IMR-90 (cell line): ENCODE results near the gene RBM28. TPM values are rescaled to one million over a fixed set of nuclear protein-coding genes. Genes with fewer than 3 reads are reported as not detected.

Source experiments
- ATAC-seq: fragments of 200-7000 bp; cut with Tn5 transposase; 2 replicates; pipeline ENCODE4 v1.9.1; 2020; ENCODE audit warnings: low read depth, mild to moderate bottlenecking, moderate library complexity
- BruUV-seq: library from RNA; stranded (reverse); fragments of 400-500 nt; replicated peaks from 2 replicates; lab custom pipeline; 2021; lab: Mats Ljungman, UMichigan
- CTCF ChIA-PET: fragments of 300-600 bp; formaldehyde crosslinking; extraction: SDS; loops from one replicate; lab custom pipeline; 2021; ENCODE audit warnings: antibody characterized with exemption; lab: Yijun Ruan, JAX
- POLR2A ChIA-PET: fragments of 300-600 bp; sonication (Branson Sonifier 250); formaldehyde crosslinking; loops from one replicate; lab custom pipeline; 2022; ENCODE audit warnings: antibody characterized with exemption; ENCODE audit not compliant: unreplicated experiment; lab: Charles Lee
- DNase-seq: peaks from one replicate; pipeline ENCODE4 v3.0.0; 2013
- H2AFZ ChIP-seq: replicated peaks from 2 replicates; pipeline ENCODE3; 2013; ENCODE audit warnings: low read length, mild to moderate bottlenecking; ENCODE audit not compliant: poor library complexity
- H2AK5ac ChIP-seq: 2 replicates; pipeline ENCODE4 v1.6.1; 2013; ENCODE audit warnings: low read depth, low read length, inconsistent platforms
- H2AK9ac ChIP-seq: replicated peaks from 2 replicates; pipeline ENCODE3; 2013; ENCODE audit warnings: mild to moderate bottlenecking, low read depth, low read length, moderate library complexity; ENCODE audit not compliant: poor library complexity
- H2BK120ac ChIP-seq: 2 replicates; pipeline ENCODE4 v1.6.1; 2013; ENCODE audit warnings: low read depth, low read length, inconsistent platforms
- H2BK15ac ChIP-seq: 3 replicates; pipeline ENCODE4 v1.6.1; 2013; ENCODE audit warnings: low read depth, low read length, inconsistent platforms
- H2BK20ac ChIP-seq: 2 replicates; pipeline ENCODE4 v1.6.1; 2013; ENCODE audit warnings: low read depth, mild to moderate bottlenecking, inconsistent platforms, low read length, moderate library complexity
- H2BK5ac ChIP-seq: 2 replicates; pipeline ENCODE4 v1.6.1; 2013; ENCODE audit warnings: mild to moderate bottlenecking, low read depth, low read length, inconsistent platforms; ENCODE audit not compliant: poor library complexity, severe bottlenecking
- H3K14ac ChIP-seq: replicated peaks from 2 replicates; pipeline ENCODE4 v1.6.1; 2013; ENCODE audit warnings: low read depth, low read length, inconsistent platforms
- H3K18ac ChIP-seq: 2 replicates; pipeline ENCODE4 v1.6.1; 2013; ENCODE audit warnings: low read depth, low read length, control low read depth
- H3K23ac ChIP-seq: 2 replicates; pipeline ENCODE4 v1.6.1; 2013; ENCODE audit warnings: low read depth, low read length, inconsistent platforms
- H3K27ac ChIP-seq: 2 replicates; pipeline ENCODE4 v1.5.1; 2013; ENCODE audit warnings: mild to moderate bottlenecking, control low read depth, low read length; ENCODE audit not compliant: insufficient read depth
- H3K27me3 ChIP-seq: 2 replicates; pipeline ENCODE4 v1.6.1; 2013; ENCODE audit warnings: low read length; ENCODE audit not compliant: control insufficient read depth, insufficient read depth
- H3K36me3 ChIP-seq: 2 replicates; pipeline ENCODE4 v1.6.1; 2013; ENCODE audit warnings: low read length, mixed read lengths; ENCODE audit not compliant: control insufficient read depth, insufficient read depth
- H3K4ac ChIP-seq: 2 replicates; pipeline ENCODE4 v1.6.1; 2013; ENCODE audit warnings: low read depth, low read length, inconsistent platforms
- H3K4me1 ChIP-seq: 2 replicates; pipeline ENCODE4 v1.6.1; 2013; ENCODE audit warnings: low read length, mixed read lengths; ENCODE audit not compliant: control insufficient read depth, insufficient read depth
- H3K4me2 ChIP-seq: 2 replicates; pipeline ENCODE4 v1.6.1; 2013; ENCODE audit warnings: low read depth, mild to moderate bottlenecking, control low read depth, low read length, moderate library complexity
- H3K4me3 ChIP-seq: 2 replicates; pipeline ENCODE4 v1.5.1; 2013; ENCODE audit warnings: low read depth, mild to moderate bottlenecking, control low read depth, low read length, moderate library complexity; ENCODE audit not compliant: insufficient read depth
- H3K56ac ChIP-seq: 2 replicates; pipeline ENCODE4 v1.6.1; 2013; ENCODE audit warnings: low read length, inconsistent platforms; ENCODE audit not compliant: insufficient read depth; ENCODE audit errors: extremely low read depth
- H3K79me1 ChIP-seq, 2 experiments: 2 replicates each; pipeline ENCODE4 v1.6.1; 2013; ENCODE audit warnings: low read length in 2 of 2, inconsistent platforms in 1 of 2, low read depth in 1 of 2
- H3K9ac ChIP-seq: 2 replicates; pipeline ENCODE4 v1.6.1; 2013; ENCODE audit warnings: low read depth, low read length, control low read depth
- H3K9me1 ChIP-seq: 2 replicates; pipeline ENCODE4 v1.6.1; 2013; ENCODE audit warnings: low read length, inconsistent platforms; ENCODE audit not compliant: insufficient read depth
- H3K9me3 ChIP-seq: 2 replicates; pipeline ENCODE4 v1.6.1; 2013; ENCODE audit warnings: low read length; ENCODE audit not compliant: control insufficient read depth, insufficient read depth
- H4K20me1 ChIP-seq: 2 replicates; pipeline ENCODE4 v1.6.1; 2013; ENCODE audit warnings: low read length, inconsistent platforms; ENCODE audit not compliant: insufficient read depth
- H4K5ac ChIP-seq: 2 replicates; pipeline ENCODE4 v1.6.1; 2013; ENCODE audit warnings: mild to moderate bottlenecking, low read depth, low read length, control low read depth
- H4K8ac ChIP-seq, 2 experiments: 2 replicates each; pipeline ENCODE4 v1.6.1; 2013; ENCODE audit warnings: low read depth in 2 of 2, low read length in 2 of 2, control low read depth in 1 of 2, inconsistent platforms in 1 of 2
- H4K91ac ChIP-seq: 2 replicates; pipeline ENCODE4 v1.6.1; 2013; ENCODE audit warnings: low read depth, low read length, inconsistent platforms; ENCODE audit not compliant: insufficient read depth
- ELK1 ChIP-seq: fragments of 150-350 bp; IDR thresholded peaks from 2 replicates; pipeline ENCODE4 v1.6.1; 2016; ENCODE audit warnings: low read depth, mild to moderate bottlenecking, low read length, moderate library complexity, borderline replicate concordance
- WGBS, 2 experiments: methylation state at CpG; one replicate each; pipeline versions ENCODE4 v1.1.5 to v1.1.7; 2013; ENCODE audit warnings: missing lambda C conversion rate in 2 of 2; ENCODE audit not compliant: insufficient read length in 1 of 2; ENCODE audit errors: extremely low coverage in 2 of 2; 5-methylcytosine and 5-hydroxymethylcytosine counted together
- dilution Hi-C: fragments of 300-500 bp; cut with HindIII; formaldehyde crosslinking; loops from one replicate; pipeline ENCODE4 v1.14.3; 2018; ENCODE audit warnings: low sequenced_read_pairs; ENCODE audit not compliant: unreplicated experiment
- in situ Hi-C: fragments of 300-500 bp; cut with MboI; formaldehyde crosslinking; loops from 3 replicates; pipeline ENCODE4 v1.14.3; 2019; ENCODE audit warnings: low sequenced_read_pairs, inconsistent platforms, mixed read lengths
- intact Hi-C: fragments of 100-400 bp; cut with micrococcal nuclease; formaldehyde crosslinking; loops from 2 replicates; pipeline ENCODE4 v1.10.0; 2022
- polyA plus RNA-seq, 3 experiments: library from polyadenylated mRNA; depleted of rRNA; stranded (reverse); fragments of >200 nt; gene quantifications; 2 replicates each; pipeline ENCODE4 v1.2.3, GENCODE V29; 2012; ENCODE audit warnings: low replicate concordance in 1 of 3
- total RNA-seq: library from RNA; depleted of rRNA; stranded (reverse); fragments of >200 nt; gene quantifications from 2 replicates; pipeline ENCODE4 v1.2.3, GENCODE V29; 2012

Gene RBM28
- total and polyA plus RNA-seq, 2 of the 4 experiments (the other 2 are of a cell fraction) = 12.4 to 20.4 TPM

GRCh38 chr7:128352636-128353035 is 8.9 kb upstream of the RBM28 start:
- ATAC-seq = no peak
- POLR2A ChIA-PET = no interaction called here

More at GRCh38 chr7:128352636-128353035, 8.9 kb upstream of the RBM28 start:
- no peak overlapping the region for H3K56ac ChIP-seq
- H3K79me1 ChIP-seq = no peaks in the 10 kb centered on the region
- H4K5ac ChIP-seq = no peak overlapping the region
- H3K27me3 ChIP-seq = peaks cover 87% of the 10 kb centered on the region
- H3K36me3 ChIP-seq = no peaks in the 10 kb centered on the region
- no peak for DNase-seq
- H3K9me3 ChIP-seq = no peaks in the 10 kb centered on the region
- intact Hi-C loops = no loop called here
- no peak overlapping the region for H3K14ac ChIP-seq
- H3K4me2 ChIP-seq = no peak overlapping the region
- H3K27ac ChIP-seq = no peak overlapping the region
- BruUV-seq = no TSS peak
- no peak overlapping the region for H2BK15ac ChIP-seq
- H4K8ac ChIP-seq = no peak overlapping the region
- H2BK120ac ChIP-seq = no peak overlapping the region
- in situ Hi-C loops = no loop called here
- no peak overlapping the region for H3K9ac ChIP-seq
- no peak overlapping the region for H3K18ac ChIP-seq
- TF ChIP-seq ELK1 = no peak
- H2BK20ac ChIP-seq = no peak overlapping the region
- no peaks in the 10 kb centered on the region for H4K20me1 ChIP-seq
- H3K23ac ChIP-seq = no peak overlapping the region
- H3K4me3 ChIP-seq = no peak overlapping the region
- no peaks in the 10 kb centered on the region for H3K4me1 ChIP-seq
- H3K9me1 ChIP-seq = no peaks in the 10 kb centered on the region
- no peak overlapping the region for H2BK5ac ChIP-seq
- CTCF ChIA-PET = no interaction called here
- 44% methylated on average over 1 of the region's 8 CpGs; no CpG with 5 or more reads in 1 of the 2 experiments for WGBS, 2 experiments
- H3K4ac ChIP-seq = no peak overlapping the region
- dilution Hi-C loops = no loop called here
- no peak overlapping the region for H2AFZ ChIP-seq
- H2AK5ac ChIP-seq = no peak overlapping the region
- H2AK9ac ChIP-seq = no peak overlapping the region
- H4K91ac ChIP-seq = no peak overlapping the region
